Measurements from ENCODE around the gene FAM161A. TPM values are rescaled to one million over a fixed set of nuclear protein-coding genes. Genes with fewer than 3 reads are reported as not detected.
"Not testable (repeated sequence)": the region's sequence is repeated elsewhere in the genome, so short reads cannot be mapped to it uniquely, and the experiment has no call there.

FAM161A gene
- total RNA-seq, 6 experiments from 2014 or later = 0.64 to 2.2 (median 1.1) TPM

- H3K4me3 ChIP-seq = no peak overlapping the region
- DNase-seq (no peak), ATAC-seq (no peak)
- intact Hi-C loops (cut with DNase I) = no loop called here
- peaks cover 5 to 96% (median 52%) of the 10 kb centered on the region in 4 donors for H3K36me3 ChIP-seq
- no peak overlapping the region for H3K27ac ChIP-seq
- WGBS (ENCODE audit: insufficient coverage, low coverage, low lambda C conversion rate, missing lambda C conversion rate) = 95% methylated on average over 4 of the region's 4 CpGs
- H3K9me3 ChIP-seq = no peaks in the 10 kb centered on the region
- TF ChIP-seq POLR2A (IDR thresholded peaks at IDR 0.05) = no peak
- no peak for TF ChIP-seq CTCF (IDR thresholded peaks at IDR 0.05)
- no peaks in the 10 kb centered on the region for H3K27me3 ChIP-seq
- no peaks in the 10 kb centered on the region for H3K4me1 ChIP-seq
Measured at GRCh38 chr2:61877571-61878245, 23.8 kb upstream of the FAM161A start.

DNA sequence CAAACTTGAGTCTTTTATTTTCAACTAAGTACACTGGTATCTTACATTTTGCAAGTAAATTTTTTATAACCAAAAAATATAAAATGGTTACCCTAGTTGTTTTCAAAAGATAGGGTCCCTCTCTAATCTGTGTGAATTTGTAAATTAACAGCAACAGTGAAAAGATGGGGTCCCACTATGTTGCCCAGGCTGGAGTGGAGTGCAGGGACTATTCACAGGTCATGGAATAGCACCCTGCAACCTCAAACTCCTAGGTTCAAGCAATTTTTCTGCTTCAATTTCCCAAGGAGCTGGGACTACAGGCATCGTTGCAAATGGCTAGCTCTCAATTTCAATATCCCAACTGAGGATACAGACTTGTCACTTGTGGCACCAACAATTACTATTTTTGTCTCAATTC, 22.5 kb upstream of the FAM161A start:
- Histone ChIP-seq H3K27me3 (no peaks in the 10 kb centered on the region), H3K36me3 (peaks cover 5 to 96% (median 55%) of the 10 kb centered on the region in 4 donors), H3K9me3 (no peaks in the 10 kb centered on the region), H3K4me3 (no peak overlapping the region), H3K27ac (no peak overlapping the region), H3K4me1 (no peaks in the 10 kb centered on the region)
- intact Hi-C loops (cut with DNase I) = no loop called here
- DNase-seq = no peak
- ATAC-seq = no peak
- WGBS (ENCODE audit: insufficient coverage, low coverage, low lambda C conversion rate, missing lambda C conversion rate) = 100% methylated on average over 1 of the region's 1 CpG
- no peak for TF ChIP-seq POLR2A (IDR thresholded peaks at IDR 0.05)
- TF ChIP-seq CTCF (IDR thresholded peaks at IDR 0.05) = no peak

- intact Hi-C loops (cut with DNase I); H3K27ac ChIP-seq; H3K4me1 ChIP-seq; H3K27me3 ChIP-seq; H3K9me3 ChIP-seq; H3K4me3 ChIP-seq; DNase-seq; ATAC-seq: not testable (repeated sequence)
- peaks cover 0 to 56% (median 30%) of the 10 kb centered on the region in 4 donors for H3K36me3 ChIP-seq
- 88% methylated on average over 4 of the region's 14 CpGs for WGBS (ENCODE audit: insufficient coverage, low coverage, low lambda C conversion rate, missing lambda C conversion rate)
Measured at GRCh38 chr2:61866482-61867089, 12.7 kb upstream of the FAM161A start.

DNA sequence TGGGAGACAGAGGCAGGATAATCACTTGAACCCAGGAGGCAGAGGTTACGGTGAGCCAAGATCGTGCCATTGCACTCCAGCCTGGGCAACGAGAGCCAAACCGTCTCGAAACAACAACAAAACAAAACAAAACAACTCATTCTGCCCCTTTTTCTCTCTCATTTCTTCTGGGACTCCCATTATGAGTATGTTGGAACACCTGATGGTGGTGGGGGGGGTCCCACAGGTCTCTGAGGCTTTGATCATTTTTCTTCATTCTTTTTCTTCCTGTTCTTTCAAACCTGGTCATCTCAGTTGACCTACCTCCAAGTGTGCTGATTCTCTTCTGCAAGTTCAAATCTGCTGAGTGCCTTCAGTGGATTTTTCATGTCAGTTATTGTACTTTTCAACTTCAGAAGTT, 8.2 kb upstream of the FAM161A start:
- TF ChIP-seq POLR2A (IDR thresholded peaks at IDR 0.05) = no peak
- TF ChIP-seq CTCF (IDR thresholded peaks at IDR 0.05) = no peak
- 96% methylated on average over 4 of the region's 5 CpGs for WGBS (ENCODE audit: insufficient coverage, low coverage, low lambda C conversion rate, missing lambda C conversion rate)
- ATAC-seq = no peak

DNA sequence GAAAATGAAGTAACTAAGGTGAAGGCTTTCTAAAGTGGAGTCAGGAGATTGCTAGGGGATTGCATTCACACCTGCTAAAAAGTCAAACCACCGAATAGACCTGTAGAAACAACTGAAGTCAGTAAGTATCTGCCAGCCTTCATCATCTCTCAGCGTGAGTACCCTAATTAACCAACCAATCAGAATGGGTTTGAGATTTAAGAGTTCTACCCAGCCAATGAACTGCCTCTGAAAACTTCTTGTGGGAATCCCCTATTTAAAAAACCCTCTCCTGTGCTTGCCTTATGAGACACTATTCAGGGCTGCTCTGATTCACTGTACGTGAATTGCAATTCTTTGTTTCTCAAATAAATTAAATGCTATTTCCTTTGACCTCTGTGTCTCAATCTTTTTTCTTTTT, 3.4 kb upstream of the FAM161A start:
- intact Hi-C loops (cut with DNase I) = no loop called here
- Histone ChIP-seq H3K4me1 (no peaks in the 10 kb centered on the region), H3K9me3 (no peaks in the 10 kb centered on the region), H3K27me3 (no peaks in the 10 kb centered on the region), H3K36me3 (no peaks in the 10 kb centered on the region), H3K4me3 (no peak overlapping the region), H3K27ac (no peak overlapping the region)
- no peak for DNase-seq
- TF ChIP-seq POLR2A (IDR thresholded peaks at IDR 0.05) (no peak), CTCF (IDR thresholded peaks at IDR 0.05) (no peak)
- 83% methylated on average over 3 of the region's 3 CpGs for WGBS (ENCODE audit: insufficient coverage, low coverage, low lambda C conversion rate, missing lambda C conversion rate)
- no peak for ATAC-seq

More for the DNA sequence above, 8.2 kb upstream of the FAM161A start:
- H3K27ac ChIP-seq = no peak overlapping the region
- no peak overlapping the region for H3K4me3 ChIP-seq
- DNase-seq = no peak
- H3K4me1 ChIP-seq = no peaks in the 10 kb centered on the region
- peaks cover 0 to 13% (median 8%) of the 10 kb centered on the region in 4 donors for H3K36me3 ChIP-seq
- no peaks in the 10 kb centered on the region for H3K27me3 ChIP-seq
- H3K9me3 ChIP-seq = no peaks in the 10 kb centered on the region
- intact Hi-C loops (cut with DNase I) = no loop called here

Measured in right lobe of liver (tissue), 6 donors.